Heart left ventricle (tissue), 13 donors: ENCODE data around the gene VAPB.

Source experiments
- CTCF ChIP-seq, 12 donors: fragments of 200-600 bp; sonication (generic) in 4 of 12; IDR thresholded peaks; one replicate each; pipeline versions ENCODE4 v1.5.0 to v1.8.0; 2018 to 2022; ENCODE audit warnings: antibody characterized with exemption in 12 of 12, mild to moderate bottlenecking in 5 of 12
- POLR2A ChIP-seq, 2 donors: fragments of 450-650 bp; IDR thresholded peaks; one replicate each; pipeline ENCODE4 v1.6.1; 2017; ENCODE audit warnings: antibody characterized with exemption in 2 of 2, mild to moderate bottlenecking in 2 of 2, moderate library complexity in 2 of 2
- donor health status: ischemic (EF 13 %, LVEDD 7.1; RV severe dilation, severe dysfunction).
- donor health status: DM: no; HTN: yes; CAD: no.
- donor health status: DM: no; HTN: no; CAD: no.
- donor health status: ischemic (EF 25% LVEDD 6.9; RV normal size, moderate dysfunction).
- donor health status: ischemic (EF 25% LVEDD 5.7; RV mildly dilated, moderate dysfunction).
- donor health status: ischemic (EF 35%, LVEDD 5.7; RV mildly dilated, moderate dysfunction).
- donor health status: nonischemic (EF 11% LVEDD 7.7; RV severe dilation, severe dysfunction).
- donor health status: DM: yes; HTN: yes; CAD: no.
- donor health status: PGD.
- donor health status: ischemic (EF 29% LVEDD 5.4; RV normal size, mild dysfunction).
- donor health status: nonischemic (EF 23%, LVEDD 6.1; RV moderate dilation, normal function).

GRCh38 chr20:58416057-58416456 lies 27.0 kb downstream of the VAPB start:
- TF ChIP-seq CTCF (IDR thresholded peaks at IDR 0.05) (no peak), POLR2A (IDR thresholded peaks at IDR 0.05) (no peak)
